MM.1S (cell line): Measurements from ENCODE around the gene PEX19.

ENCODE experiments used
- CTCF ChIP-seq: fragments of 300-600 bp; sonication (generic); IDR thresholded peaks from 2 replicates; pipeline ENCODE4 v1.5.1; 2016; ENCODE audit warnings: antibody characterized with exemption, low read length, mixed read lengths
- EZH2 ChIP-seq: fragments of 300-600 bp; sonication (generic); optimal IDR thresholded peaks from 2 replicates; pipeline ENCODE3; 2017; ENCODE audit warnings: low read depth, mild to moderate bottlenecking, antibody characterized with exemption, low read length, mixed read lengths
- EZH2phosphoT487 ChIP-seq: fragments of 300-600 bp; sonication (generic); IDR thresholded peaks from 2 replicates; pipeline ENCODE4 v1.6.1; 2018; ENCODE audit warnings: antibody characterized with exemption, low read length

DNA sequence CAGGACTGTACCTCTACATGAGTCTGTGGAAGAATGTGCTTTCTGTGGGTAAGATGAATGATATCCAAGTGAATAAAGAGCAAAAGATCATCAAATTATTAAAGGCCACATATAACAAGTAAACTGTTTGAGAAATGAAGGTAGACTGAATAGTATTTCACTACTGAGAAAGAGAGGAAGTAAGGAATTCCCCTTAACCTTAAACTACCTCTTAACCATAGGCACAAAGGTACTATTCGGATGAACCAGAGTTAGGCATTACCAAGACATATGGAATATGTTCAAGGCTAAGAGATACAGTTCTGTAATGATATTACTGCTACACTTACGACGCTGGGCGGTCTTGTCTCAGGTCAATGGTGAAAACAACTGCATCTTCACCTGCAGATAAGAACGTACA lies 48.1 kb downstream of the PEX19 start:
- no peak for TF ChIP-seq CTCF
- no peak for TF ChIP-seq EZH2phosphoT487
- no peak for TF ChIP-seq EZH2
